Endothelial cell (in vitro differentiated cells): ENCODE results near the gene RHOF. TPM values are rescaled to one million over a fixed set of nuclear protein-coding genes. Genes with fewer than 3 reads are reported as not detected.

ENCODE experiments used
- DNase-seq: peaks from one replicate; pipeline ENCODE4 v3.0.0; 2021; ENCODE audit warnings: low spot score
- H3K27ac Mint-ChIP-seq: one replicate; pipeline ENCODE4 v1.8.0; 2021; ENCODE audit warnings: mixed read lengths, inconsistent platforms; ENCODE audit not compliant: unreplicated experiment
- H3K27me3 Mint-ChIP-seq: one replicate; pipeline ENCODE4 v1.8.0; 2021; ENCODE audit warnings: mild to moderate bottlenecking, moderate library complexity, mixed read lengths, inconsistent platforms; ENCODE audit not compliant: unreplicated experiment
- H3K36me3 Mint-ChIP-seq: one replicate; pipeline ENCODE4 v1.8.0; 2021; ENCODE audit warnings: mild to moderate bottlenecking, low read depth, mixed read lengths, inconsistent platforms; ENCODE audit not compliant: unreplicated experiment
- H3K4me1 Mint-ChIP-seq: one replicate; pipeline ENCODE4 v1.8.0; 2021; ENCODE audit warnings: mild to moderate bottlenecking, mixed read lengths, inconsistent platforms; ENCODE audit not compliant: unreplicated experiment
- H3K4me3 Mint-ChIP-seq: one replicate; pipeline ENCODE4 v1.8.0; 2021; ENCODE audit warnings: mild to moderate bottlenecking, mixed read lengths, inconsistent platforms; ENCODE audit not compliant: unreplicated experiment
- H3K9me3 Mint-ChIP-seq: one replicate; pipeline ENCODE4 v1.8.0; 2021; ENCODE audit warnings: mixed read lengths, inconsistent platforms; ENCODE audit not compliant: unreplicated experiment
- total RNA-seq: library from RNA; stranded (reverse); fragmentation: NEBNext Ultra II Directional; extraction: Animal tissue kit (Norgen Biotek cat#: 25700); gene quantifications from one replicate; pipeline ENCODE4 v1.2.1, GENCODE V29; 2021; ENCODE audit not compliant: unreplicated experiment
- TF ChIP-seq, protein P1 (sequence below): fragments of 200-600 bp; sonication (generic); IDR thresholded peaks from one replicate; pipeline ENCODE4 v1.5.0; 2021; ENCODE audit warnings: antibody characterized with exemption; ENCODE audit not compliant: unreplicated experiment

RHOF gene
- total RNA-seq, 1 donor from 2014 or later = 25.7 TPM

- Mint-ChIP-seq H3K9me3 (no peaks in the 10 kb centered on the region), H3K27ac (no peak overlapping the region), H3K27me3 (peaks cover 2% of the 10 kb centered on the region), H3K36me3 (peaks cover under 1% of the 10 kb centered on the region), H3K4me3 (no peak overlapping the region), H3K4me1 (no peaks in the 10 kb centered on the region)
- TF ChIP-seq, protein P1, sequence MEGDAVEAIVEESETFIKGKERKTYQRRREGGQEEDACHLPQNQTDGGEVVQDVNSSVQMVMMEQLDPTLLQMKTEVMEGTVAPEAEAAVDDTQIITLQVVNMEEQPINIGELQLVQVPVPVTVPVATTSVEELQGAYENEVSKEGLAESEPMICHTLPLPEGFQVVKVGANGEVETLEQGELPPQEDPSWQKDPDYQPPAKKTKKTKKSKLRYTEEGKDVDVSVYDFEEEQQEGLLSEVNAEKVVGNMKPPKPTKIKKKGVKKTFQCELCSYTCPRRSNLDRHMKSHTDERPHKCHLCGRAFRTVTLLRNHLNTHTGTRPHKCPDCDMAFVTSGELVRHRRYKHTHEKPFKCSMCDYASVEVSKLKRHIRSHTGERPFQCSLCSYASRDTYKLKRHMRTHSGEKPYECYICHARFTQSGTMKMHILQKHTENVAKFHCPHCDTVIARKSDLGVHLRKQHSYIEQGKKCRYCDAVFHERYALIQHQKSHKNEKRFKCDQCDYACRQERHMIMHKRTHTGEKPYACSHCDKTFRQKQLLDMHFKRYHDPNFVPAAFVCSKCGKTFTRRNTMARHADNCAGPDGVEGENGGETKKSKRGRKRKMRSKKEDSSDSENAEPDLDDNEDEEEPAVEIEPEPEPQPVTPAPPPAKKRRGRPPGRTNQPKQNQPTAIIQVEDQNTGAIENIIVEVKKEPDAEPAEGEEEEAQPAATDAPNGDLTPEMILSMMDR = no peak
- no peak for DNase-seq
Observed at GRCh38 chr12:121837680-121838079, 44.2 kb upstream of the RHOF start.

GRCh38 chr12:121831571-121832245 is 38.2 kb upstream of the RHOF start:
- no peaks in the 10 kb centered on the region for H3K9me3 Mint-ChIP-seq
- DNase-seq = no peak
- no peak overlapping the region for H3K27ac Mint-ChIP-seq
- H3K4me1 Mint-ChIP-seq = no peaks in the 10 kb centered on the region
- H3K4me3 Mint-ChIP-seq = no peak overlapping the region
- H3K36me3 Mint-ChIP-seq = peaks cover 34% of the 10 kb centered on the region
- TF ChIP-seq, protein P1 = no peak
- peaks cover 13% of the 10 kb centered on the region for H3K27me3 Mint-ChIP-seq

DNA sequence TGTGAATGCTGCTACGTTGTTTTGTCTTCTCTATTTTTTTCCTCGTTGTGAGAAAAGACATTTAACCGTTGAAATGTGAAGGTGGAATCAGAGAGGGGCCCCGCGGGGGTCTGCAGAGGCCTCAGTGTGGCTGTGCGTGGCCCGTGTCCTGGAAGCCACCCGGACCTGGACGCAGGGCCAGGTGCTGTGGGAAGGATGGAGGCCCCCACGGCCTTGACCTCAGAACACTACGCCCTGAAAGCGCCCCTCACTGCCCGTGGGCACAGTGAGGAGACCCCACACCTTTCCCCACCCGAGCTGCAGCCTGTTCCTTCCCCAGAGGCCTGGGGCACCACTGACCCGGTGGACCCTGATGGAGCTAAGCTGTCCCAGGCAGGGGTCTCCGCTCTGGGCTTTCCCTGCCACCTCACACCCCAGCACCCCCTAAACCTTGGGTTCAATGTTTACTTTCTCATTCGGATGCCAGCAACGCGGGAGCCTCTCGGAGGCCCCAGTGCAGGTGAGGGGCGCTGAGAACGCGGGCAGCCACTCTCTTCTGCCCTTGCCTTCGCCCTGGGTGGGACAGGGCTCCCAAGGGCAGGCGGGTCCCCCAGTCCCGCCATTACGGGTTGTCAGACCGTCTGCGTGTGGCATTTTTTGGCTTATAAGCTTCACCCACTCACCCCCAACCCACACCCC is 37.2 kb upstream of the RHOF start:
- Mint-ChIP-seq H3K27ac (no peak overlapping the region), H3K4me3 (no peak overlapping the region), H3K4me1 (peaks cover 2% of the 10 kb centered on the region), H3K36me3 (peaks cover 40% of the 10 kb centered on the region), H3K9me3 (no peaks in the 10 kb centered on the region), H3K27me3 (peaks cover 19% of the 10 kb centered on the region)
- DNase-seq = no peak
- TF ChIP-seq, protein P1 = no peak

- no peaks in the 10 kb centered on the region for H3K9me3 Mint-ChIP-seq
- no peak overlapping the region for H3K27ac Mint-ChIP-seq
- H3K36me3 Mint-ChIP-seq = peaks cover 40% of the 10 kb centered on the region
- TF ChIP-seq, protein P1 = no peak
- H3K4me1 Mint-ChIP-seq = peaks cover 2% of the 10 kb centered on the region
- H3K4me3 Mint-ChIP-seq = no peak overlapping the region
- peaks cover 19% of the 10 kb centered on the region for H3K27me3 Mint-ChIP-seq
- no peak for DNase-seq
Observed at GRCh38 chr12:121830134-121830533, 36.6 kb upstream of the RHOF start.
